Ureter (tissue), 1 donor: ENCODE data around the gene MUC5AC. TPM values are rescaled to one million over a fixed set of nuclear protein-coding genes. Genes with fewer than 3 reads are reported as not detected.
"Not testable (repeated sequence)": the region's sequence is repeated elsewhere in the genome, so short reads cannot be mapped to it uniquely, and the experiment has no call there.

ENCODE experiments used
- DNase-seq: peaks from one replicate; pipeline ENCODE4 v3.0.0-alpha.2; 2020; ENCODE audit warnings: low spot score
- total RNA-seq: library from RNA; stranded (reverse); gene quantifications from one replicate; pipeline ENCODE4 v1.2.4, GENCODE V29; 2023
- donor health status: DM: yes; HTN: yes; CAD: no.

The MUC5AC gene
- total RNA-seq, 1 donor from 2014 or later = not detected

DNA sequence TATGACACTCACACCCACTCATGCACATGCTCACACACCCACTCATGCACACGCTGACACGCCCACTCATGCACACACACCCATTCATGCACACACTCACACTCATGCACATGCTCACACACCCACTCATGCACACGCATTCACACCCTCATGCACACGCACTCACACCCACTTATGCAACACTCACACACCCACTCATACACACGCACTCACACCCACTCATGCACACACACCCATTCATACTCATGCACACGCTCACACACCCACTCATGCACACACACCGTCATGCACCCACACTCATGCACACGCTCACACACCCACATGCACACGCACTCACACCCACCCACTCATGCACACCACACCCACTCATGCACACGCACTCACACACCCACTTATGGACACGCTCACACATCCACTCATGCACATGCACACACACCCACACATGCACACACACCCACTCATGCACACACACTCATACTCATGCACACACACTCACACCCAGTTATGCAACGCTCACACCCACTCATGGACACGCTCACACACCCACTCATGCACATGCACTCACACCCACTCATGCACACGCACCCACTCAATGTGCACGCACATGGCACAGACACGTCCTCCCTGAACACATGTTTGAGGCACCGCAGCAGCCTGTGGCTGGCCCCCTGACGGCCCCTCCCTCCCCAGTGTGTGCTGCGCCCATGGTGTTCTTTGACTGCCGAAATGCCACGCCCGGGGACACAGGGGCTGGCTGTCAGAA lies 17.9 kb downstream of the MUC5AC start:
- no peak for DNase-seq

DNA sequence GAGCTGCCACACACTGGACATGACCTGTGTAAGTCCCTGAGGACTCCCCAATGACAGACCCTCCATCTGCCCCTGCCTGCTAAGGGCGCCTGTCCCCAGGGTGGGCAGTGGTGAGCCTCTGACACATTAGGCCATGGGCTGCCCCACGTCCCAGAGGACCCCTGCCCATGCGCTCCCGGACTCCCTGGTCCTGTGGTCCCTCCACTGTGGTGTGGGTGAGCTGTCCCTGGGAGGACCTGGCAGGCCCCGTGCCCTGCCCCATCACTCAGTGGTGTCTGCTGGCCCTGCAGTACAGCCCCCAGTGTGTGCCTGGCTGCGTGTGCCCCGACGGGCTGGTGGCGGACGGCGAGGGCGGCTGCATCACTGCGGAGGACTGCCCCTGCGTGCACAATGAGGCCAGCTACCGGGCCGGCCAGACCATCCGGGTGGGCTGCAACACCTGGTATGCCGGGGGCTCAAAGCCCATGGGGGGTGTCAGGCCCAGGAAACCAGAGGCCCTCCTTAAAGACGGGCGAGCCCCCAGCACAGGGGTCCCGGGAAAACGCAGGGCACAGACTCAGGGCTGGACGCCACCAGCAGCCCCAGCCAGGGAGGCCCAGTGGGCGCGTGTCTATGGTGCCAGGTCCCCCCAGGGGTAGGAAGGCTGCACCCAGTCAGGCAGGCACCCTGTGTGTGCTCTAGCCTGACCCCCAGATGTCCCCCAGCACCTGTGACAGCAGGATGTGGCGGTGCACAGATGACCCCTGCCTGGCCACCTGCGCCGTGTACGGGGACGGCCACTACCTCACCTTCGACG lies 18.7 kb downstream of the MUC5AC start:
- no peak for DNase-seq

DNA sequence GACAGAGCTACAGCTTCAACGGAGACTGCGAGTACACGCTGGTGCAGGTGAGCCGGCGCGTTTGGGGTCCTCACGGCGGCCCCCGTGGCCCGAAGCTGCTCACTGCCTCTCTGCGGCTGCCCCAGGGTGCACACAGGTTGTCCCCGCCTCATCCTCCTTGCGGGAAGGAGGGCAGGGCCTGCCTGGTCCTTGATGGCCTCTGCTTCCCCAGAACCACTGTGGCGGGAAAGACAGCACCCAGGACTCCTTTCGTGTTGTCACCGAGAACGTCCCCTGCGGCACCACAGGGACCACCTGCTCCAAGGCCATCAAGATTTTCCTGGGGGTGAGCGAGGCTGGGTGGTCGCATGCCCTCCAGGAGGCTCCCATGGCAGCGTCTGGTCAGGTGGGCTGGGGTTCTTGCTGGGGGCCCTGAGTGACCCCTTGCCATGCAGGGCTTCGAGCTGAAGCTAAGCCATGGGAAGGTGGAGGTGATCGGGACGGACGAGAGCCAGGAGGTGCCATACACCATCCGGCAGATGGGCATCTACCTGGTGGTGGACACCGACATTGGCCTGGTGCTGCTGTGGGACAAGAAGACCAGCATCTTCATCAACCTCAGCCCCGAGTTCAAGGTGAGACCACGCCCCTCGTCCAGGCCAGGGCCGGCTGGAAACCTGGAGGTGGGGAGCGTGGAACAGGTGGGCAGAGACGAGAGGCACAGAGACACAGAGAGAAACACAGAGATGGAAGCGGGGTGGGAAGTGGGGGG lies 19.4 kb downstream of the MUC5AC start:
- no peak for DNase-seq

DNA sequence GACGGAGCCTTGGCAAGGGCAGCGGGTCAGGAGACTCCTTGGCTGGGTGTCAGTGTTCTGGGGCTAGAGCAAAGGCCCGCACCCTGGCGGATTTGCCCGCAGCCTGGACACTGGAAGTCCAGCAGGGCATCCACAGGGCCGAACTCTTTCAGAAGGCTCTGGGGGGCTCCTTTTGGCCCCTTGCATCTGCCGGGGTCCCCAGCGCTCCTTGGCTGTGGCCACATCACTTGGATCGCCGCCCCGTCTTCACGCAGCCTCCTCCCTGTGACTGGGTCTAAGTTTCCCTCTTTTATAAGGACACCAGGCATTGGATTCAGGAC lies 20.0 kb downstream of the MUC5AC start:
- no peak for DNase-seq

DNA sequence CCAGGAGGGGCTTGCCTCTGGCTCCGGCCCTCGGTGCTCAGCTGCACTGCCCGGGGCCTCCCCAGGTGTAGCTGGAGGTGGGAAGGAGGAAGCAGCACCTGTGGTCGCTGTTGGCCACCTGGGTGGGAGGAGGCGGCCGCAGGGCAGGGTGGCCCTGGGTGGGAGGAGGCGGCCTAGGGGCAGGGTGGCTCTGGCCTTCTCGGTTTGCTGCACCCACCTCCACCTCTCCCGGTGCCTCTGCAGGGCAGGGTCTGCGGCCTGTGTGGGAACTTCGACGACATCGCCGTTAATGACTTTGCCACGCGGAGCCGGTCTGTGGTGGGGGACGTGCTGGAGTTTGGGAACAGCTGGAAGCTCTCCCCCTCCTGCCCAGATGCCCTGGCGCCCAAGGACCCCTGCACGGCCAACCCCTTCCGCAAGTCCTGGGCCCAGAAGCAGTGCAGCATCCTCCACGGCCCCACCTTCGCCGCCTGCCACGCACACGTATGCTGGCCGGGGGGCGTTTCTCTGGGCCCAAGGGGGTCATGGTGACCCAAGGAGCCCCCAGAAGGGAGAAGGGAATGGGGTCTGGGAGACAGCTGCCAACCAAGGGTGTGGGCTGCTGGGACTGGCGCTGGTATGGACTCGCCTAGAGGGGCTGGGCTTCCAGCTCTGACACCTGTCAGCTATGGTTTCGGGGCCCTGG lies 20.6 kb downstream of the MUC5AC start:
- DNase-seq = no peak

DNA sequence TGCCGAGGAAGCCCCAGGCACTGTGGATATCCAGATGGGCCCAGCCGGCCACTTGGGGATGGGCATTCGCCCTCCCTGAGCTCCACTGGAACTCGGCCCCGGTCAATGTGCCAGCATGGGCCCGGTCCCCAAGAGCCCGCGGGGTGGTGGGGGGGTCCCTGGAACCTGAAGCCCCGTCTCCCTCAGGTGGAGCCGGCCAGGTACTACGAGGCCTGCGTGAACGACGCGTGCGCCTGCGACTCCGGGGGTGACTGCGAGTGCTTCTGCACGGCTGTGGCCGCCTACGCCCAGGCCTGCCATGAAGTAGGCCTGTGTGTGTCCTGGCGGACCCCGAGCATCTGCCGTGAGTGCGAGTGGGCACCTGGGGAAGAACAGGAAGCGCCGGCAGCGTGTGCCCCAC lies 21.2 kb downstream of the MUC5AC start:
- DNase-seq = no peak

DNA sequence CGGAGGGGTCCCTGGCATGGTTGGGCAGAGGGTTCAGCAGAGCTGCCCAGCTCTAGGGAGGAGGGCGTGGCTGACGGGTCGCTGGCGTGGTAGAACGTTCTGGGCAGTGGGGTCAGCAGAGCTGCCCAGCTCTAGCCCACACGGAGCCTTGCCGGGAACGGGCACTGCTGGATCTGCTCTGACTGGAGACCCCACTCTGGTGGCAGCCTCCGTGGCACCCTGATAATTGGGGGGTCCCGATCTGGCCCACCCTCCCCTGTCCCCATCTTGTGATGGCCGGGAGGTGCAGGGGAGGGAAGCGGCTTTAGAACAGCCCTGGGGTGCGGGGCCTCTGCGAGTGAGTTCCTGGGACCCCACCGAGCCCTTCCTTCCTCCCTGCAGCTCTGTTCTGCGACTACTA lies 21.9 kb downstream of the MUC5AC start:
- no peak for DNase-seq

DNA sequence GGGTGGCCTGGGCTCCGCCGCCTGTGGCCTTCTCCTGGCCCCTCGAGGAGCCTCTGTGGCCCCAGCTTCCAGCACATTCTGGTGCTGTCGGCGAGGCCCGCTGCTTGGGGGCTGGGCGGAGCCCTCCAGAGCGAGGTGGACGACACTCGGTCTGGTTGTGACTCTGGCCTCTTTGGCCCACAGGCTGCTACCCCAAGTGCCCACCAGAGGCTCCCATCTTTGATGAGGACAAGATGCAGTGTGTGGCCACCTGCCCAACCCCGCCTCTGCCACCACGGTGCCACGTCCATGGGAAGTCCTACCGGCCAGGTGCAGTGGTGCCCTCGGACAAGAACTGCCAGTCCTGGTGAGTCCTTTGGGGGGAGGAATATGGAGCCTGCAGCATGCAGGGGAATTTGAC lies 22.4 kb downstream of the MUC5AC start:
- no peak for DNase-seq

DNA sequence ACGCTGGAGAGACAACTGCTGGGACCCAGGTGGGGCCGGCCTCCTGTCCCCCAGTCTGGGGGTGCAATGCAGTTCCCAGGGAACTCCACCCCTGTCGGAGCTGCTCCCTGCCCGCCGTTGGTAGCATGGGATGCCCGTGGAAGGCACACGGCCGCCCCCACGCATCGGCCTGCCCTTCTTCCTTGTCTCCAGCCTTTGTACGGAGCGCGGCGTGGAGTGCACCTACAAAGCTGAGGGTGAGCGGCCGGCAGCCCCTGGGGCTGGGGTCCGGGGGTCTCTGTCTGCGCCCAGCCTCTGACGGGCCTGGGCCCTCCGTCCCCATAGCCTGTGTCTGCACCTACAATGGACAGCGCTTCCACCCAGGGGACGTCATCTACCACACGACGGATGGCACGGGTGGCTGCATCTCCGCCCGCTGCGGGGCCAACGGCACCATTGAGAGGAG lies 23.2 kb downstream of the MUC5AC start:
- no peak for DNase-seq

DNA sequence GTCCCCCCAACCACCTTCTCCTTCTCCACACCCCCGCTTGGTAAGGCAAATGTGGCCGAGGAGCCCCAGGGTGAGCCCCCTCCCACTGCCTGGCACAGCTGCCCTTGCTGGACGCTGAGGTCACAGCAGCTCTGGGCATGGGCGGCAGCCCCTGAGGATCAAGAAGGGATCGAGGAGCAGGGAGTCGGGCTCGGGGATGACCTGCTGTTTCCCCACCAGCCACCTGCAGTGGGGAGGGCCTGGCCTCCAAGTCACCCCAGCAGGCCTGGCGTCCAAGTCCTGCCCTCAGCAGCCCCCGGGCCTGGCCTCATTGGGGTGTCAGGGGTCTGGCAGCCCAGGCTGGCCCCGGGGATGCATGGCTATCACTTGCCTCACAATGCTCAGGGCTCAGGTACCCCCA lies 23.7 kb downstream of the MUC5AC start:
- DNase-seq = no peak

DNA sequence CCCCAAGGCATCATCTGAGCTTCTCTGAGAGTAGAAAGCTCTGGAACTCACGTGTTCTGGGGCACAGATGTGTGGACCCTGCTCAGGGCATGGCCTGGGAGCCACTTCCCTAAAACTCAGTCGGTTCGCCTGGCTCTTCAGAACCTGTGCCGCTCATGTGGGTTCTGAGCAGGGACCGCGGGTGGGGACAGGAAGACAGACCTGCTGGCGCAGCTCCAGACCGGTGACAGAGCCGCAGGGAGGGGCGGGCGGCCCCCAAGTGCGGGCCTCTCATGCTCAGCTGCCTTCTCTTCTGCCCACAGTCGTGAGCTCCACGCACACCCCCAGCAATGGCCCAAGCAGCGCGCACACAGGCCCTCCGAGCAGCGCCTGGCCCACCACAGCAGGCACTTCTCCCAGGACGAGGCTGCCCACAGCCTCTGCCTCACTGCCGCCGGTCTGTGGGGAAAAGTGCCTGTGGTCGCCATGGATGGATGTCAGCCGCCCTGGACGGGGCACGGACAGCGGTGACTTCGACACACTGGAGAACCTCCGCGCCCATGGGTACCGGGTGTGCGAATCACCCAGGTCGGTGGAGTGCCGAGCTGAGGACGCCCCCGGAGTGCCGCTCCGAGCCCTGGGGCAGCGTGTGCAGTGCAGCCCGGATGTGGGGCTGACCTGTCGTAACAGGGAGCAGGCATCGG lies 24.2 kb downstream of the MUC5AC start:
- DNase-seq = no peak

DNA sequence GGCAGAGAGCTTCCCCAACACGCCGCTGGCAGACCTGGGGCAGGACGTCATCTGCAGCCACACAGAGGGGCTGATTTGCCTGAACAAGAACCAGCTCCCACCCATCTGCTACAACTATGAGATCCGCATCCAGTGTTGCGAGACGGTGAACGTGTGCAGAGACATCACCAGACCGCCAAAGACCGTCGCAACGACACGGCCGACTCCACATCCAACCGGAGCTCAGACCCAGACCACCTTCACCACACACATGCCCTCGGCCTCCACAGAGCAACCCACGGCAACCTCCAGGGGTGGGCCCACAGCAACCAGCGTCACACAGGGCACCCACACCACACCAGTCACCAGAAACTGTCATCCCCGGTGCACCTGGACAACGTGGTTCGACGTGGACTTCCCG lies 26.4 kb downstream of the MUC5AC start:
- not testable (repeated sequence) for DNase-seq

DNA sequence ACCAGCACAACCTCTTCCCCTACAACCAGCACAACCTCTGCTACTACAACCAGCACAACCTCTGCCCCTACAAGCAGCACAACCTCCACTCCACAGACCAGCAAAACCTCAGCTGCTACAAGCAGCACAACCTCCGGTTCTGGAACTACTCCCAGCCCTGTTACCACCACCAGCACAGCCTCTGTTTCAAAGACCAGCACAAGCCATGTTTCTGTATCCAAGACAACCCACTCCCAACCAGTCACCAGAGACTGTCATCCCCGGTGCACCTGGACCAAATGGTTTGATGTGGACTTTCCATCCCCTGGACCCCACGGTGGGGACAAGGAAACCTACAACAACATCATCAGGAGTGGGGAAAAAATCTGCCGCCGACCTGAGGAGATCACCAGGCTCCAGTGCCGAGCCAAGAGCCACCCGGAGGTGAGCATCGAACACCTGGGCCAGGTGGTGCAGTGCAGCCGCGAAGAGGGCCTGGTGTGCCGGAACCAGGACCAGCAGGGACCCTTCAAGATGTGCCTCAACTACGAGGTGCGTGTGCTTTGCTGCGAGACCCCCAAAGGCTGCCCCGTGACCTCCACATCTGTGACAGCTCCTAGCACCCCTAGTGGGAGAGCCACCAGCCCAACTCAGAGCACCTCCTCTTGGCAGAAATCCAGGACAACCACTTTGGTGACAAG lies 30.8 kb downstream of the MUC5AC start:
- not testable (repeated sequence) for DNase-seq

DNA sequence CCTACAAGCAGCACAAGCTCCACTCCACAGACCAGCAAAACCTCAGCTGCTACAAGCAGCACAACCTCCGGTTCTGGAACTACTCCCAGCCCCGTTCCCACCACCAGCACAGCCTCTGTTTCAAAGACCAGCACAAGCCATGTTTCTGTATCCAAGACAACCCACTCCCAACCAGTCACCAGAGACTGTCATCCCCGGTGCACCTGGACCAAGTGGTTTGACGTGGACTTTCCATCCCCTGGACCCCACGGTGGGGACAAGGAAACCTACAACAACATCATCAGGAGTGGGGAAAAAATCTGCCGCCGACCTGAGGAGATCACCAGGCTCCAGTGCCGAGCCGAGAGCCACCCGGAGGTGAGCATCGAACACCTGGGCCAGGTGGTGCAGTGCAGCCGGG lies 32.1 kb downstream of the MUC5AC start:
- DNase-seq = not testable (repeated sequence)

DNA sequence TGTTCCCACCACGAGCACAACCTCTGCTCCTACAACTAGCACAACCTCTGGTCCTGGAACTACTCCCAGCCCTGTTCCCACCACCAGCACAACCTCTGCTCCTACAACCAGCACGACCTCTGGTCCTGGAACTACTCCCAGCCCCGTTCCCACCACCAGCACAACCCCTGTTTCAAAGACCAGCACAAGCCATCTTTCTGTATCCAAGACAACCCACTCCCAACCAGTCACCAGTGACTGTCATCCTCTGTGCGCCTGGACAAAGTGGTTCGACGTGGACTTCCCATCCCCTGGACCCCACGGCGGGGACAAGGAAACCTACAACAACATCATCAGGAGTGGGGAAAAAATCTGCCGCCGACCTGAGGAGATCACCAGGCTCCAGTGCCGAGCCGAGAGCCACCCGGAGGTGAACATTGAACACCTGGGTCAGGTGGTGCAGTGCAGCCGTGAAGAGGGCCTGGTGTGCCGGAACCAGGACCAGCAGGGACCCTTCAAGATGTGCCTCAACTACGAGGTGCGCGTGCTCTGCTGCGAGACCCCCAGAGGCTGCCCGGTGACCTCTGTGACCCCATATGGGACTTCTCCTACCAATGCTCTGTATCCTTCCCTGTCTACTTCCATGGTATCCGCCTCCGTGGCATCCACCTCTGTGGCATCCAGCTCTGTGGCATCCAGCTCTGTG lies 34.2 kb downstream of the MUC5AC start:
- not testable (repeated sequence) for DNase-seq

DNA sequence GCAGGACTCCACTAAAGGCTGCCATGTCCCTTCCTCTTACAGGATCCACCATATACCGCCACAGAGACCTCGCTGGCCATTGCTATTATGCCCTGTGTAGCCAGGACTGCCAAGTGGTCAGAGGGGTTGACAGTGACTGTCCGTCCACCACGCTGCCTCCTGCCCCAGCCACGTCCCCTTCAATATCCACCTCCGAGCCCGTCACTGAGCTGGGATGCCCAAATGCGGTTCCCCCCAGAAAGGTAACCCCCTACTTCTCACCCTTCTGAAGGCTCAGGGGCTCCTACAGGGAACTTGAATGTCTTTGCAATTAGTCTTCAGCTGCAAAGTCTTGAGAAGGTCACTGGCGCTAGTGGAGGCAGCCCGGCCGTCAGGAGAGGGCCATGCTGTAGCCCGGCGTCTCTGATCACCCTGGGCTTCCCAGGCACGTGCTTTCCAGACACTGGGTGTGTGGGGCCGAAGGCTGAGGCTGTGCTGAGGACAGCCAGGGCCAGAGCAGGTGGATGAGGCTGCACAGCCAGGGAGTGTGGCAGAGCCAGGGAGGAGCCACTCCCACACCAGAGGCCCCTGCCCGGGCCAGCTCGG lies 35.1 kb downstream of the MUC5AC start:
- DNase-seq = no peak

DNA sequence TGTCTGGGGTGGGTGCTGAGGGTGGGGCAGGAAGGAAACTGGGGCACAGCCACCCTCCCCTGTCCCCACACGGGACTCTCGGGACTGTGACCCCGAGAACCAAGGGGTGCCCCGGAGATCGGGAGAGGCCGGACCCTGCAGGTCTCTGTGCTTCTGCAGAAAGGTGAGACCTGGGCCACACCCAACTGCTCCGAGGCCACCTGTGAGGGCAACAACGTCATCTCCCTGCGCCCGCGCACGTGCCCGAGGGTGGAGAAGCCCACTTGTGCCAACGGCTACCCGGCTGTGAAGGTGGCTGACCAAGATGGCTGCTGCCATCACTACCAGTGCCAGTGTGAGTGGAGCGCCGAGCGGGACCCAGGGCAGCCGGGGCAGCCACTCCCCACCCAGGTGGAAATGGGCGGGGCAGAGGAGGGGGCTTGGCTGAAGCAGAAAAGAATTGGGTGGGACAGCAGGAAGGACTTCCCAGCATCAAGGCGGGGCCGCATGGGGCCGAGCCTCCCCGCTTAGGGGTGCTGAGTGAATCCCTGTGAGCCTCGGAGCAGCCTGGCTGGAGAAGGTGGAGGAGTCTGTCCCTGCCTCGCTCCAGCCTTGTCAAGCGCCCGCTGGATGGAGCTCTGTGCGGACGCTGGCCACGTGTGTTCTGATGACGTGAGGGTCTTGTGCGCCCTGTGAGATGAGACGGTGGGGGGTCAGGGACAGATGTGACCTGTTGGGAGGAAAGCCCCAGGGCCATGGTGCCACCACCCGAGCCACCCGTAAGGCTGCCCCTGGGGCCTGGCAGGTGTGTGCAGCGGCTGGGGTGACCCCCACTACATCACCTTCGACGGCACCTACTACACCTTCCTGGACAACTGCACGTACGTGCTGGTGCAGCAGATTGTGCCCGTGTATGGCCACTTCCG lies 35.8 kb downstream of the MUC5AC start:
- DNase-seq = no peak

DNA sequence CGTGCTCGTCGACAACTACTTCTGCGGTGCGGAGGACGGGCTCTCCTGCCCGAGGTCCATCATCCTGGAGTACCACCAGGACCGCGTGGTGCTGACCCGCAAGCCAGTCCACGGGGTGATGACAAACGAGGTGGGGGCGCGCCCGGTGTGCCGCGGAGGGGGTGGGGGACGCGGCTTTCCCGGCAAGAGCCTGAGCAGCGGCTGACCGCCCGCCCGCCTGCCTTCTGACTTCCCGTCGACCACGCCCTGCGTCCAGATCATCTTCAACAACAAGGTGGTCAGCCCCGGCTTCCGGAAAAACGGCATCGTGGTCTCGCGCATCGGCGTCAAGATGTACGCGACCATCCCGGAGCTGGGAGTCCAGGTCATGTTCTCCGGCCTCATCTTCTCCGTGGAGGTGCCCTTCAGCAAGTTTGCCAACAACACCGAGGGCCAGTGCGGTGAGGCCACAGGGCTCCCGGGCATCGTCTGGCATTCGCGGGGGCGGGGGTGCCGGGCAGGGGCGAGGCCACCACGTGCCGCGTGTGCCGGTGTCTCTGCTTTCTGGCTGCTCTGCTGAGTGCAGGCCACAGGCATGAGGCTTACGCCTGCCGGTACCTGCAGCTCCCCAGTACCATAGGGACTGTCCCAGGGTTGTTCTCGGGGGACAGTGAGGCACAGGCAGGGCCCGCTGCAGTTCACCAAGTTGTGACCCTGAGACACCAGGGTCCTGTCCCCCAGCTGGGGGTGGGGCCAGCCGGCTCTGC lies 36.7 kb downstream of the MUC5AC start:
- DNase-seq = no peak
